ENCODE data around the gene RAB11FIP3. TPM values are rescaled to one million over a fixed set of nuclear protein-coding genes. Genes with fewer than 3 reads are reported as not detected.
"Not testable (repeated sequence)": the region's sequence is repeated elsewhere in the genome, so short reads cannot be mapped to it uniquely, and the experiment has no call there.

Gene RAB11FIP3
- total RNA-seq, 1 donor from 2014 or later, result 27.7 TPM

DNA sequence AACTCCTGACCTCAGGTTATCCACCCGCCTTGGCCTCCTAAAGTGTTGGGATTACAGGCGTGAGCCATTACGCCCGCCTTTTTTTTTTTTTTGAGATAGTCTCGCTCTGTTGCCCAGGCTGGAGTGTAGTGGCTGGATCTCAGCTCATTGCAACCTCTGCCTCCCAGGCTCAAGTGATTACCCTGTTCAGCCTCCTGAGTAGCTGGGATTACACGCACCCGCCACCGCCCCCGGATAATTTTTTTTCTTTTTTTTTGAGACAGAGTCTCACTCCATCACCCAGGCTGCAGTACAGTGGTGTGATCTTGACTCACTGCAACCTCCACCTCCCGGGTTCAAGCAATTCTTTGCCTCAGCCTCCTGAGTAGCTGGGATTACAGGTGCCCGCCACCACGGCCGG lies 3.3 kb upstream of the RAB11FIP3 start:
- DNase-seq (ENCODE audit: low read depth, low spot score), result not testable (repeated sequence)

DNA sequence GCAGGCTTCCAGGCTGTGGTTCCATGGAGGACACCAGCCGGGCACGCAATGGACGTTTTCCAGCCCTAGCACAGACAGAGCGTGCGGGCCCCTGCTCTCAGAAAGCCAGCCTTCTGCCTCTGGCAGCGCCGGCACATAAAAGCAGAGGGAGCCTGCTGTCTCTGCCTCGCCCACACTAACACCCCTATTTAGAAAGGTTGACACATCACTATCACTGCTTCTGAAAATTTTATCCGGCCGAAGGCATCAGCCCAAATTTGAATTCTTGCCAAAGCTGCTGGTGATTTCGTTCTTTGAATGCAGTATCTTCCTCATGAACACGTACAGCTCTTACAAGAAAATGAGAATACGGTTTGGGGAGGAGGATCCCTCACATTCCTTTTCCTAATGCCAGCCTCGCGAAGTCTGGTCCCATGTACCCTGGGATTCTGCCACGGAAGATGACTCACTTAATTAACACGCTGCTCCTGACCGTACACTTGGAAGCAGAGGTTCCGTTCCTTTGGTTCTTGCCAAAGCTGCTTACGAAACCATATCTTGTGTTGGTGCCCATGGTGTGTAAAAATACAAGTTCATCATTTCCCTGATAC lies 1.3 kb upstream of the RAB11FIP3 start:
- peak; percentile 87 for DNase-seq (ENCODE audit: low read depth, low spot score)

DNA sequence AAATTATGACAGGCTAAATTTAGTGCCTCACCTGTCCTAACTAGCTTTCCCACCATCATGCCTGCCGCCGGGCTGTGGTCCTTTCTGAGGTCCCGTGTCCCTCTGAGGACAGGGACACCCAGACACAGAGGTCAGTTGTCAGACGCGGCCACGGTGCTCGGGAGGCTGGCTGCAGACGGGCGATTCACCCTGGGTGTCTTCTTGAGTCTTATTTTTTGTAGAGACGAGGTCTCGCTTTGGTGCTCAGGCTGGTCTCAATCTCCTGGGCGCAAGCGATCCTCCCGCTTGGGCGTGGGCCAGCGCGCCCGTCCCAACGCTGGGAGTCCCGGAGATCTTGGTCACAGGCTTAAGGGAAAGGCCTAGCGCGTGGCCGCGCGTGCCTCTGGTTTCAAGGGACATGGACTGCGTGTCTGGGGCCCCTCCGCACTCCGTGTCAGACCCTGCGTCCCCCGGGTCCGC lies 797 bp upstream of the RAB11FIP3 start:
- DNase-seq (ENCODE audit: low read depth, low spot score), result no peak

DNA sequence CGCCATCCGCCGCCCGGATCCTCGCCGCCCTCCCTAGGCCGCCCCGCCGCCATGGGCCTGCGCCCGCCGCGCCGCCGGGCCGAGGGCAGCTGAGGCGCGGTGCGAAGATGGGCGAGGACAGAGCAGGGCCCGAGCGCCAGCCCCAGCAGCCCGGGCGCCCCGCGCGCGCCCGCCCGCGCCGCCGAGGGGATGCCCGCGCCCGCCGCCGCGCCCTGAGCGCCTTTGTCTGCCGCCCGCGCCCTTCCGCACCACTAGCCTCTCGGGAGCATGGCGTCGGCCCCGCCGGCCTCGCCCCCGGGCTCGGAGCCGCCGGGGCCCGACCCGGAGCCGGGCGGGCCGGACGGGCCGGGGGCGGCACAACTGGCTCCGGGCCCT lies 278 bp downstream of the RAB11FIP3 start:
- DNase-seq (ENCODE audit: low read depth, low spot score), result no peak

DNA sequence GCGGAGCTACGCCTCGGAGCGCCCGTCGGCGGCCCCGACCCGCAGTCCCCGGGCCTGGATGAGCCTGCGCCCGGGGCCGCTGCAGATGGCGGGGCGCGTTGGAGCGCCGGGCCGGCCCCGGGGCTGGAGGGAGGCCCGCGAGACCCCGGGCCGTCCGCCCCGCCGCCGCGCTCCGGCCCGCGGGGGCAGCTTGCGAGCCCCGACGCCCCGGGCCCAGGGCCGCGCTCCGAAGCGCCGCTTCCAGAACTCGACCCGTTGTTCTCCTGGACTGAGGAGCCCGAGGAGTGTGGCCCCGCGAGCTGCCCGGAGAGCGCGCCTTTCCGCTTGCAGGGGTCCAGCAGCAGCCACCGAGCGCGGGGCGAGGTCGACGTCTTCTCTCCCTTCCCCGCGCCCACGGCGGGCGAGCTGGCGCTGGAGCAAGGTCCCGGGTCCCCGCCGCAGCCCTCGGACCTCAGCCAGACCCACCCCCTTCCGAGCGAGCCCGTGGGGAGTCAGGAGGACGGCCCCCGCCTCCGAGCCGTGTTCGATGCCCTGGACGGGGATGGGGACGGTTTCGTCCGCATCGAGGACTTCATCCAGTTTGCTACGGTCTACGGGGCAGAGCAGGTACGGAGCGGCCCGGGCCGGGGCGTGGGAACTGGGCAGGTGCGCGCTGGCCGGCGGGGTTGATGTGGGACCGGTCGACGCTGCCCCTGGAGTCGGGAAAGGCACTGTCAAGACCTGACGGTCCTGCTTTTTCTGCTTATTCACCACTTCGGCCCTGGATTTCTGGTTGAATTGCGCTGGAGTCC lies 861 bp downstream of the RAB11FIP3 start:
- DNase-seq (ENCODE audit: low read depth, low spot score), result no peak

DNA sequence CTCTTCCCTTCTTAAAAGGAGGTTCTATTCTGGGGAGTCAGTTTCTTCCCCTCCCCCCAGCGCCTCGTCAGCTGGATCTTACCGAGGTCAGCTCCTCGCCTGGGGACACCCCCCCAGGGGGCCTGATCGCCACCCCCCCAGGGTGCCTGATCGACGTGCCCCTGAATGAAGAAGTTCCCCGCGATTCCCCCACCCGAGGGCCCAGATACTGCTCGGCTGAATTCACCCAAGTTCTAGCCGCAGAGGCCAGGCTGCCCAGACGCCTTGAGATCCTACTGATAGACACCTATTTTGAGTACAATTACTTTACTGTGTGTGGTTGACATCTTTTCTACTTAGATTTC lies 1.4 kb downstream of the RAB11FIP3 start:
- DNase-seq (ENCODE audit: low read depth, low spot score), result no peak

DNA sequence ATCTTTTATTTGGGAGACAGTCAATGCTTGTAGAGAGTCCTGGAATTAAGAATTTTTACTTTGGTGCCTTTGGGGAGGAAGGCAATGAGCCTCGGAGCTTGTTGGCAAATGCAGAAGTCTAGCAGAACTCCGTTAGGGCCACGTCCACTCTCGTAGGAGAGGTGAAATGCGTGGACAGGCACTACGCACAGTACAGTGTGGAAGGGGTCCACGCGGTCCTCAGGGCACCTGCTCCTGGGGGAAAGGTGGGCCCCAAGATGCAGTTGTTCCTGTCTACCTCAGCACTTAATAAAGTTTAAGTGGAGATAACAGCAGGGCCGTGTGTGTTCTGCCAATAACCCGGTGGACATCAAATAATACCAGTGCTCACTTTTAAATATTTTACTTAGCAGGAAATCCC lies 1.8 kb downstream of the RAB11FIP3 start:
- no peak for DNase-seq (ENCODE audit: low read depth, low spot score)

DNA sequence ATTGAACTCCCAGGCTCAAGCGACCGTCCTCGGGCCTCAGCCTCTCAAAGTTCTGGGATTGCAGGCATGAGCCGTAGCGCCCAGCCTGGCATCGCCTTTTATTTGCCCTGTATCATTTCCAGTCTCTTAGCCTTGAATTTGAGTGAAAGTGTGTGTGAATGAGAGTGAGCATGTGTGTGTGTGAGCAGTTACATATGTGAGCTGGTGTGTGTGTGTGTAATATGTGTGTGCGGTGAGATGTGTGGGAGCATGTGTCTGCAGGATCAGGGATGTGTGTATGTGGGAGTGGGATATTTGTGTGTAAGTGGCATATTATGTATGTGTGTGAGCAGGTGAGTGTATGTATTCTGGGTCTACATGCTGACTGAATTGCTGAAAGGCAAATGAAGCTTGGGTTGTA lies 5.5 kb downstream of the RAB11FIP3 start:
- DNase-seq (ENCODE audit: low read depth, low spot score), result no peak

DNA sequence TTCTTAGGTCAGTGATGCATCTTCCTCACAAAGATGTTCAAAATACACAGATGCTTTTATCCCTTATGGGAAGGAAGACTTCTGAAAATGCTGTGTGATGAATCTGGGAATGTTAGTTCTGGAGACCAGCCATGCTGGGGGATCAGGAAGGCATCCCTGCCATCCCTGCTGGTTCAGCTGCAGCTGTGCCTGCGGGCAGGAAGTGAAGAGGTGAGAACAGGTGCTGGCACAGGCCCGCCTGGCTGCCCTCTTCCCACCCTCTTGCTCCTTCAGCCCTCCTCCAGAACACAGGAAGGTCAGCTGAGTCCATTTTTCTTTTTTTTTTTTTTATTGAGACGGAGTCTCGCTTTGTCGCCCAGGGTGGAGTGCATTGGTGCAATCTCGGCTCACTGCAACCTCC lies 15.2 kb downstream of the RAB11FIP3 start:
- DNase-seq (ENCODE audit: low read depth, low spot score), result no peak

DNA sequence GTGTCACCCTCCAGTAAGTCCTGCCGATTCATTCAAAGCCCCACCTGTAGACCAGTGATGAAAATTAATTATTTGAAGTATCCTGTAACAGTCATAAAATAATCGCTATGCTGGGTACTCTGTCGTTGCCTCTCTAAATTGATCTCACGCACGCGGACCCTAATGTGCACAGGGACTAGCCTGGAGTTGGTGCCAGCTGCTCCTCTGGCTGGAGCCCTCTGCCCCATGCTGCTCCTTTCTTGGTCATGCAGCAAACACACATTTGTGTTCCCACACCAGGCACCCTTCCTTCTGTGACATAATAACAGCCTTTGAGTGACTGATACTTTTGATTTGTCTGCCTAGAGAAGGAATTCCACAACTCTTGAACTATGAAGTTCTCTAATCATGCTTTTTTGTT lies 16.0 kb downstream of the RAB11FIP3 start:
- no peak for DNase-seq (ENCODE audit: low read depth, low spot score)

DNA sequence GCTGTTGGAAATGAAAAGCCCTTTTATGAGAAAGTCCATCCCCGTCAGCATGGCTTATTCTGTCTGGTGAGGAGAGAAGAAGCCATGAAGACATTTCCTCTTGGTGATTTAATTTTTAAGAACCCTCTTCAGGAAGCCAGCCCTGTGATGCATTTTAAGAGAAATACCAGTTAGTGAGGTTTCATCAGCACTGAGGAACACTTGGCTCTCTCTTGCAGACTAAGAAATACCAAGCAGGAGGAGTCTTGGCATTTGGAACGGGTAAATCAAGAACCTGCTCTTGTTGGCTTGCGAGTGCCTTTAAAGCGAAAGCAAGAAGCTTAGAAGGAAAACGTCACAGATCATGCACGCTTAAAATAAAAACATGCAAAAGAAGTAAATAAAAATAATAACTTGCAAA lies 17.5 kb downstream of the RAB11FIP3 start:
- no peak for DNase-seq (ENCODE audit: low read depth, low spot score)

DNA sequence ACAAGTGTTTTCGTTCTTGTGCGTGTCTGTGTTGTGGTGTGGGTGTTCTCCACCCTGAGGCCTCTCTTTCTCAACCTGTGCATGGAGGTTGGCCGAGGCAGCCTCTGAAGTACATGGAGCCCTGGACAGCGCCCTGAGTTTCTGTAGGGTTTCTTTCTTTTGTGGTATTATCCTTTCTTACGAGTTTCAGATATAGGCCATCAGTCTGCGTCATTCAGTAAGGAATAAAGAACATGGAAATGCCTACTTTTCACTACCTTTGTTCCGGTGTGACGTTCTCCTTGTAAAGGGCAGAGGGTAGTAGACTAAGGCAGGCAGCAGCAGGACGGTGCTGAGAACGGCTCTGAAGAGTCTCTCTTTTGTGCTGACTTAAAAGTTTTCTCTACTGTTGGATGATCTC lies 18.6 kb downstream of the RAB11FIP3 start:
- no peak for DNase-seq (ENCODE audit: low read depth, low spot score)

DNA sequence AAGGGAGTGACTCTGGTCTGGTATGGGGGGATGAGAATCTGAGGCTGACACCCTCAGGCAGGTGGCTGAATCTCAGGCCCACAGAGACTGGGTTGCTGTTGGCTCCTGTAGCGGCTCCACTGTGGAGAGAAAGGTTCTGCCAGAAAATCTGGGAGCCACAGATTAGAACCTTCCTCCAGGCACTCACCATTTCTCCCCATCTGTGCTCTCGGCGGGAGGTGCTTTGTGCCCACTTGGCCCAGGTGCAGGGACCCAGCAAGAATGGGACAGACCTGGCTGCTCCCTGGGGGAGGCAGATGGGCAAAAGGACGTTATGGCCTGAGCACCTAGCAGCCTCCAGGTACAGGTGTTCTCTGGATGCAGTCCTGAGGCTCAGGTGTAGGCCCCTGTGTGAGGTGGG lies 20.1 kb downstream of the RAB11FIP3 start:
- DNase-seq (ENCODE audit: low read depth, low spot score), result no peak

DNA sequence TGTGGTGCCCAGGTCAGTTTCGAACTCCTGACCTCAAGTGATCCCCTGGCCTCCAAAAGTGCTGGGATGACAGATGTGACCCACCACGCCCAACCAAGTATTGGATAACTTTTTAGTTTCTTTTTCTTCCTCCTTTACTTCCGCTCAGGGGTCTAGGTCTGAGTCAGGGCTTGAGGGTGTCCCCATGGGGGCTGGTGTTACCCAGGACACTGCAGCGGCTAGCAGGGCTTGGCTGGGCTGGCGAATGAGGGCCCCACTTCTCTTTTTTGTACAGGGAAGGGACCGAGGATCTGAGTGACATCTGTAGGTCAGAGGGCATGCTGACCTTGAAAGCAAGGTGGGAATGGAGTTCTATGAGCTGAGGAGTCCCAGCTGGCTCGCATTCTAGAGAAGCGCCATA lies 24.9 kb downstream of the RAB11FIP3 start:
- DNase-seq (ENCODE audit: low read depth, low spot score), result no peak

DNA sequence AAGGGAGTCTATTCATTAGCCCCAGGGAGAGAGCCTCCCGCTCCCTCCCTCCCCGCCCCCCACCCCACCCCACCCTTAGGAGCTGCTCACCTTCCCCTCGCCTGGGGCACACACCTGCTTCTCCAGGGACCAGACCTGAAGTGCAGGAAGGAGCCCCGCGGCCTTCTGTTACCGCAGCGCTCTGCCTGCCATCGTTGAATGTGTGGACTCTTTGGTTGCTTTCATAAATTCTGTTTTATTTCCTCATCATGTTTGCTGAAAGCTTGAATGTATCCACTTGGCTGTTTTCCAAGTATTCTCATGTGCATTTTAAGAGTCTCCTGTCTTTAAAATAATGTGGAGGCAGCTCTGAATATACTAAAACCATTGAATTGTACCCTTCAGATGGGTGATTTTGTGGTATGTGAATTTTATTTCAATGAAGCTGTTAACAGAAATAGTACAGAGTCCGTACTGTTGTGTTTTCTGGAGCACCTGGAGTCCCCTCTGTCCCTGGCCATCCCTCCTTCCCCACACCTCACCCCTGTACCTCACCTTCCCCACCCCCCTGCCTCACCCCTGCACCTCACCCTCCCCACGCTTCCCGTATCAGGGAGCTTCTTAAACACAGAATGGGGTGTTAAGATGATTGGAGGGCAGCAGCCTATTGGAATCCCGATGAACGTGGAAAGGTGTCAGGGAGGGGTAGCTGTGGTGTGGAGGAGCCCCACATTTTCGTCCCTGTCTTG lies 25.5 kb downstream of the RAB11FIP3 start:
- no peak for DNase-seq (ENCODE audit: low read depth, low spot score)

DNA sequence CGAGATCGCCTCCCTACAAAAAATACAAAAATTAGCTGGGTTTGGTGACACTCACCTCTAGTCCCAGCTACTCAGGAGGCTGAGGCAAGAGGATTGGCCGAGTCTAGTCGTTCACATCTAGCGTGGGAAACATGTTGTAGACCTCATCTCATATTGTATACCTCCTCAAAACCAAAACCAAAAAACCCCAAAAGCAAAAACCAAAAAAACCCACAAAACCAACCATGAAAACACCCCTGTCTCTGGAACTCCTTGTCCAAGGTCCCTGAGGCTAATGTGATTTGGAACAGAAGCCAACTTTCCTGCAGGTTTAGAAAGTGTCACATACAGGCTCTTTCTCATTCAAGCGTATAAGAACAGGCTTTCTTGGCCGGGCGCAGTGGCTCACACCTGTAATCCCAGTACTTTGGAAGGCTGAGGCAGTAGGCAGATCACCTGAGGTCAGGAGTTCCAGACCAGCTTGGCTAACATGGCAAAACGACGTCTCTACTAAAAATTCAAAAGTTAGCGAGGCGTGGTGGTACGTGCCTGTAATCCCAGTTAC lies 29.0 kb downstream of the RAB11FIP3 start:
- no peak for DNase-seq (ENCODE audit: low read depth, low spot score)

DNA sequence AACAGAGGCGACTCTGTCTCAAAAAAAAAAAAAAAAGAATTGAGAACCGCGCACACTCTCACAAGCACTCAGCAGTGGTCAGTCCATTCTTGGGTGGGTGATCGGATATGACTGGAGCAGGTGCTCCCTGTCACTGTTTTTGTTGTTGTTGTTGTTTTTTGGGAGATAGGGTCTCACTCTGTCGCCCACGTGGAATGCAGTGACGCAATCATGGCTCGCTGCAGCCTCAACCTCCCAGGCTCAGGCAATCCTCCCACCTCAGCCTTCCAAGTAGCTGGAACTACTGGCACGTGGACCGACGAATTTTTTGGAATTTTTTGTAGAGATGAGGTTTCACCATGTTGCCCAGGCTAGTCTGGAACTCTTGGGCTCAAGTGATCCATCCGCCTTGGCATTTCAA lies 30.0 kb downstream of the RAB11FIP3 start:
- DNase-seq (ENCODE audit: low read depth, low spot score), result no peak

DNA sequence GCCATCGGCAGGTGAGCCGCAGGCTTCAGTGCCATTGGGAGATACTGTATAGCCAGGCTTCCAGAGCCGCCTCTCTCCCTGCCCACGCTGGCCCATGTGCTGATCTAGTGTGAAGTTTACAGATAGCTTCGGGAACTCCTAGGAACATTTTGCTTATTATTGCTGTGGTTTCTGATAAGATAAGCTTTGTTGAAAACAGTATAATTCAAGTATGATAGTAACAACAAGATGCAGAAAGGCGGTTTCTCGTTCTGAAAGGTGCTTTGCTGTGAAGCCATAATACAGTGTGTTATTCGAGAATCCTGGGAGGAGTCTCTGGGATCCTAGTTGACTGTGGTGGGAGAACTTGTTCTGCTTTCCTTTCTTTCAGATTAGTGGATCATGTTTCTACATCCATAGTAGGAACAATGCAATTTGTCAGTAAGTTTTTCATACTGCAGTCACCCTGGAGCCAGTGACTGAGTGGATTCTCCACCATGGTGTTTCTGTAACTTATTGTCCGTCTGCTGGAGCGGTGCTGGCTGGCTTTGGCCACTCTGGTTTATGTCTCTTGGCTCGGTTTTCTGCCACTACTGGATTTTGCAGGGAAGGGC lies 31.5 kb downstream of the RAB11FIP3 start:
- DNase-seq (ENCODE audit: low read depth, low spot score), result no peak

DNA sequence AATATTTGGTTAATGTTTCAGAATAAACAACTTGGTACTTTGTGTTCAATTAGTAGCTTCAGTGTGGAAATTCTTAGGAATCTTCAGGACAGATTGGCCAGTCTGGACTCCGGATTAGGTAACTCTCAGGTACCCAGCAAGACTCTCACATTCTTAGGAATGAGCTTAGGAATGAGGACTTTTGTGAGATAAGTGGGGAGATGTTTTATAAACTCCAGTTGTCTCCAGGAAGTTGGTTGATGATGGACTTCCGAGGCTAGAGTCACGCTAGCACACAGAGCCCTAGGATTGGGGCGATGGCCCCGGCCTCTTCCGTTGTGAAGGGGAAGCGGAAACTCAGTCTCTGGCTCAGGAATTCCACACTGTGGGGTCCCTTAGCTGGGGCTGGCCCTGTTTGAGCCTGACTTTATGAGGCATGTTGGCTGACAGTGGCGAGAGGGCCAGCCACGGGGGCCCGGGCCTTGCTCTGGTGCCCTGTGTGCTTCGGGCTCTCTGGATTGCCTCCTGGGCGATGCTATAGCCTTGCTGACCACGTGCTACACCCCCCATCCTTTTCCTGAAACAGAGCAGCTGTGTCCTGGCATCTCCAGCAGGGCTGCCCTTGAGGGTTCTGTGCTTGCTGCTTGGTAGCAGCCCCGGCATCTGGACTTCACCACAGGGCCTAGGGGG lies 32.4 kb downstream of the RAB11FIP3 start:
- peak; percentile 81 for DNase-seq (ENCODE audit: low read depth, low spot score)

DNA sequence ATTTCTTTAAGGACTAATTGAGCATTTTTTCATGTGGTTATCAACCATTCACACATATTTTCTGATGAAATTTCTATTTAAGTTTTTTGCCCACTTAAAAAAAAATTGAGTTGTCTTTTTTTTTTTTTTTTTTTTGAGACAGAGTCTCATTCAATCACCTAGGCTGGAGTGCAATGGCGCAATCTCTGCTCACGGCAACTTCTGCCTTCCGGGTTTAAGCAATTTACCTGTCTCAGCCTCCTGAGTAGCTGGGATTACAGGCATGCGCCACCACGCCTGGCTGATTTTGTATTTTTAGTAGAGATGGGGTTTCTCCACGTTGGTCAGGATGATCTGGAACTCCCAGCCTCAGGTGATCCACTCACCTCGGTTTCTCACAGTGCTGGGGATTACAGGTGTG lies 34.3 kb downstream of the RAB11FIP3 start:
- DNase-seq (ENCODE audit: low read depth, low spot score), result no peak

DNA sequence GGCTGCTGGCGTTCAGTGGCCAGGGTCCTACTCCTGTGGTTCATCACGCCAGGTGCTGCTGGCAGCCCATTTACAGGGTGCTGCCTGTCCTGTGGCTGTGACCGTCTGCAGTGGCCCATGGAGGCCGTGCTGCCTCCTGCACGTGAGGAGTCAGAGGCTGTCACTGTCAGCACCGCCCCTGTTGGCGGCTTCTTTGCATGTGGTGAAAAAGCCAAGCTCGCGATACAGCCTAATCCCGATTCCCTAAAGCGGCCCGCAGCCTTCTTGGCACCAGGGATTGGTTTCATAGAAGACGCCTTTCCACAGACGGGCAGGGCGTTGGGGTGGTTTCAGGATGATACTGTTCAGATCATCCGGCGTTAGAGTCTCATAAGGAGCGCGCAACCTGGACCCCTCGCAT lies 35.3 kb downstream of the RAB11FIP3 start:
- no peak for DNase-seq (ENCODE audit: low read depth, low spot score)

DNA sequence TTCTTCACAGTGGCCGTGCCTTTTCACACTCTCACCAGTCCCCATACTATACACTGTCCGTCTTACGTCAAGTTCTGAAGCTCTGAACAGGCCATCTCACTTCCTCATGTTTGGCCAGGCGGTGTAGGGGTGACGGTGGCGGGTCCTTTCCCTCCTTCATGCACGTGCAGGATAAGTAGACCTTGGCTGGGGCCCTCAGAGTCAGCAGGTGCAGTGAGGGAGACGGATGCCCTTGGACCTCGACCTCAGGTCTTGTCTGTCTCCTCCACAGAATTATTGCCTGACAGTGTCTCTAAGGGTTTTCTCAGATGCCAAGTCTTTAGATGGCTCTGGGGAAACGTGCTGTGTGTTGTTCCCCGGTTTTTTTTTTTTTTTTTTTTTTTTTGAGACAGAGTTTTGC lies 37.6 kb downstream of the RAB11FIP3 start:
- no peak for DNase-seq (ENCODE audit: low read depth, low spot score)

Measured in pulmonary artery endothelial cell (primary cell).